ENCODE results near the gene NRCAM.
"Not testable (repeated sequence)": the region's sequence is repeated elsewhere in the genome, so short reads cannot be mapped to it uniquely, and the experiment has no call there.

The NRCAM gene

DNA sequence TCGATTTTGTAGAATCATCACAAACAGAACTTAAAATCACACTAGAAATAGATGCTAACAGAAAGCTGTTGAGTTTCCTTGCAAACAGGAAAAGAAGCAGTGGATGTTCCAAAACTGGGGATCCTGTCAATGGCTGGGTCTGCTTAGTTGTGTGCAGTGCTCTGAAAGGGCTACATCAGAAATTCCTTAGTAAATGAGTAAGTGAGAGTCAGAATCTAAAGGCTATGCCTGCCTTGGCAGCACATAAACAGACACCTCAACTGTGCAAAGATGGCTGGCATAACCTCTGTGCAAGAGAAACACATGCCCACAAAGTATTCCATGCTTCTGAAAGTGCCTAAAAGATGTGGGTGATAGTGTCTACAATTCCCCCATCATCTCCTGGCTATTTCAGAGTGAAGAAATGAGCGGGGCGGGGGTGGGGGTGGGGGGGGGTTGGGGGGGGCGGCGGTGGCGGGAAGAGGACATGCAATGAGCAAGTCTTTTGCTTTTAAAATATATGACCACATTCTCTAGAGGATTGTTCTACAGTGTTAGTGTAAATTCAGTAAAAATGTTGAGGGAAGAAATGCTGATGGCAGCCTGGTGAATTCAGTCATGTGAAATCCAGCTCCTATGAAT is 187.9 kb downstream of the NRCAM start:
- no peak for DNase-seq

GRCh38 chr7:108267615-108268014 is 188.6 kb downstream of the NRCAM start:
- no peak for DNase-seq

DNA sequence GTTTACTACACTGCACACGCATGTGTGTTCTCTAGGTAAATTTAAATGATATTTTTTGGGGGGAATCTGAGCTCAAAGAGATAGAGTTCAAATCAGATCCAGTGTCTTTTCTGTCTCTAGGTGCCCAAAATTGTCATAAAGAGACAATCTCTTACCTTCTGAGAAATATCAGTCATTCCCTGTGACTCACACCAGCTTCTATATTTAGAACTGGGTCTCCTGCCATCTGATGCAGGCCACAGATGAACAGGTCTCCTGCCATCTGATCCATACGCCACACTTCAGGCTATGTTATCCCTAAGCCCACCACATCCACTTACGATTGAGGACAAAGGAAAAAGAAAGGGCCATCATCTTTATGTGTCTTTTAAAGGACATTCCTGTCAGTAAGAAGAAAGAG is 189.7 kb downstream of the NRCAM start:
- no peak for DNase-seq

DNA sequence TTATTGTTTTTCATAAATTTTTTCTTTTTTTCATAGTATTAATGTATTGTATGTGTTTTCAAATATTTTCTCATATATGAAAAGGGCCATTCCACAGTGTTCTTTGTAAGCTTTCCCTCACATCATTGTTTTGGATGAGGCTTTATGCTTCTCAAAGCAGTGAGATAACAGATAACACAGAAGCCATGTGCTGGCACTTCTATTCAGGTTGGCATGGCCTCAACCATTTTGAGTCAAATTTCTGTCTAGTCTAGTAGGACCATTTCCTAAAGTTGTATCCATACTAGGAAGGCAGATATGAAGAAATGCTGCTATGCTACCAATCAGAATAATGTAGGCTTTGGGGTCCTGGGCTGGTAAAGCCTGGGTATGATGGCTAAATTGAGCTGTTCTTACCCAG is 190.2 kb downstream of the NRCAM start:
- DNase-seq = no peak

GRCh38 chr7:108265007-108265406 is 191.2 kb downstream of the NRCAM start:
- no peak for DNase-seq

DNA sequence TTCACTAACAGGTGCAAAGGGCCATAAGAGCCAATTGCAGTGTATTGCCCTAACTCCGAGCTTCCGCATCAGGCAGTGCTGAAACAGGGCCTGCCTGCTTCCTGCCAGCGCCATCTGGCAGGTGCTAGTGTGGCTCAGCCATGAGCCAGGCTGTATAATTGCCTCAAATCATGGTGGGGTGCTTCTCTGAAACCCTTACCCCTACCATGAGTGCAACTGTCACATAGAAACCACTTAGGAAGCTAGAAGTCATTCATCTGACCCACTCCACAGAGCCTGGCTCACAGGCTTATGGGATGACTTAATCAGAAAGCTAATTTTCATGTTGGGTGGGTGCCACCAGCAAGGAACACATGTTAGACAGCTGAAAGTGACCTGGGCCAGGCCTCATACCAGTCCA is 192.8 kb downstream of the NRCAM start:
- DNase-seq = no peak

DNA sequence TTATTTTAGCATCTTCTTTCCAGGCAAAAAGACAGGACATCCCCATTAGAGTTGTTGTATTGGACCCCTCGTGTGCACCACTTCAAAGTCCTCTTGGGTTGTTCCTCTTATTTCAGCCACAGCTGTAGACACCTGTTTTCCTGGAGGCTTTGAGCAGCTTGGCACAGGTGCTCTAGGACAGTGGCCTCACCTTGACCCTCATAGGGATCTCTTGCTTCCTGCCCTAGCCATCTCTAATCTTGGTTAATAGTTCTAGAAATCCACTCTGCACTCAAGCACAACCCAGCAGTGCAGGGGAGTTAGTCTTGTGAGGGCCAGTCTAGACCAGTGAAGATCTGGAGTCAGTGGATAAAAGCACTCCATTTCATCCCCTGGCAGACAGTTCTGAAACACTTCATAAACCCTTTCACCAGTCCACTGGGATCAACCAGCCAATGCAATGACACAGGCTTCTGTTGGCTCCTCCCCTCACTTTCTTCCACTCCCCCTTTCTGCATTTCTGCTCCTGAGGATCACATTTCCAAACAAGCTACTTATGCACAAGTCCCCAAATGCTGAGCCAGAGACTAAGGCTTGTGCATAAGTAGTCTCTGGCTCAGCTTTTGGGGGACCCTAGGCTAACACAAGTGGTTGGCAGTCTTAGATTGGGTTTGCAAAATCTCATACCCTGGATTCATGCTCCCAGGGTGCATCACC is 194.5 kb downstream of the NRCAM start:
- DNase-seq = no peak

GRCh38 chr7:108259447-108259846 is 196.8 kb downstream of the NRCAM start:
- not testable (repeated sequence) for DNase-seq

- DNase-seq = no peak
These were observed 198.3 kb downstream of the NRCAM start for GRCh38 chr7:108257954-108258353.

GRCh38 chr7:108254259-108254658 is 202.0 kb downstream of the NRCAM start:
- DNase-seq = no peak

DNA sequence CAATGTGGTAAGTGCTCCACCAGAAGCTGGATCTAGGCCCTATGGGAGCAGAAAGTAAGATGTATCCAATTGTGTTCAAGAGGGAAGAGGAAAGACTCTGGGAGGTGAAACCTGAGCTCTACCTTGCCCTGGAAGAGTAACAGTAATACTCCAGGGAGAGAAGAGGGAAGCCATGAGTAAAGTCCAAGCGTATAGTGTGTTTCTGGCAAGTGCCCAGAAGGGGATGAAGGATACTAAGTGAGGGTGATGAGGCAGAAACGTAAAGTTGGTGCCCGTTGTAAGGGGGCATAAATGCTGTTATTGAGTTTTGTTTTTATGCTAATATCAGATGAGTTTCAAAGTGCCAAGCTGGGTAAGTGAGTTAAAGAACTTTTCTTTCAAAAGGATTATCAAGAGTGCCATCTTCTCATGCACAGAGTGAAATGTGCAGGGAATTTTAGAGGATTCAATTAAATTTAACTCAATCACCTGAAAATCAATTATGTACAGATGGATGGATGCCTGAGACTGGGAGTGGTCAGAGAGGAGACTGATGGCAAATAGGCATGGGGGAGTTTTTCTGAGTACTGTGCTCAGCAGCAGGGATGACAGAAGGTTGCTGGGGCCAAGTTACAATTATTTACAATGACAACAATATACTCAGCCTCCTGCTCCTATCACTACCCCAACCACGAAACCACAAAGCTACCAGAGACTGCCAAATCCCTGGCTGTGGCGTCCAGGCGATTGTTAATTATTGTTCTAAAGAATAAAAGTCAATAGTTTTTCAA is 202.8 kb downstream of the NRCAM start:
- no peak for DNase-seq

GRCh38 chr7:108252177-108252576 is 204.1 kb downstream of the NRCAM start:
- DNase-seq = no peak

DNA sequence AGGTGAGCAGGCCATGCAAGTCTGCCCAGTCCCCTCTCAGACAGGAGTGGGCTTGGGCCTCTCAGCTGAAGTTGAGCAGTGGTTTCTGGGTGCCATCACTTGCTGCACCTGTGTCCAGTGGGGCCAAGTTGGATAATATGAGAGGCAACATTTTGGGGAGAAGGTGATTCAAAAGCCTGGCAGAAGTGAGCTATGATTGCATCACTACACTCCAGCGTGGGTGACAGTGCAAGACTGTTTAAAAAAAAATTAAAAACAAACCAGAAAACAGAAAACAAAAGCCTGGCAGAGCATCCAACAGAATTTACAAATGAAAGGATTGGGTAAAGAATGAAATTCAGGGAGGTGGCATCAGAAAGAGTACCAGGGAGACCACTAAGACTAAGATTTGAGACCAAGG is 204.5 kb downstream of the NRCAM start:
- DNase-seq = no peak

- no peak for DNase-seq
These were observed 206.8 kb downstream of the NRCAM start for GRCh38 chr7:108249453-108249852.

- DNase-seq = no peak
These were observed 207.4 kb downstream of the NRCAM start for GRCh38 chr7:108248821-108249220.

GRCh38 chr7:108248418-108248817 is 207.8 kb downstream of the NRCAM start:
- DNase-seq = no peak

DNA sequence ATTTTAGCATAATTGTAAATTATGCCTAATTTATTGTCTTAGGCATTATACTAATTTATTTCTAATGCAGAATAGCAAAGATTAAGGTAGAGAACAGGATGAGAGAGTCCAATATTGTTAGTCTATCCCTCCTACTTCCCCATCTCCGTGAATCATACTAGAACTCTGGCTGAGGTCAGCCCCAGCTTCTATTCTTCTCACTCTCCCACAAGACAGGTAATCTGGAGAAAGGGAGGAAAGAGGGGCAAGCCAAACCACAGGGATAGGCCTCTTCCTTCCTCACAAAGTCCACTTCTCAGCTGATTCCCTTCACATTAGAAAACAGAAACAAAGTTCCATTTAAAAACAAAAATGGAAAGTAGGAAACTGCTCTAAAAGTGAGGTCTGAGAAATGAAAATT is 208.6 kb downstream of the NRCAM start:
- DNase-seq = no peak

GRCh38 chr7:108246227-108246837 is 209.9 kb downstream of the NRCAM start:
- no peak for DNase-seq

DNA sequence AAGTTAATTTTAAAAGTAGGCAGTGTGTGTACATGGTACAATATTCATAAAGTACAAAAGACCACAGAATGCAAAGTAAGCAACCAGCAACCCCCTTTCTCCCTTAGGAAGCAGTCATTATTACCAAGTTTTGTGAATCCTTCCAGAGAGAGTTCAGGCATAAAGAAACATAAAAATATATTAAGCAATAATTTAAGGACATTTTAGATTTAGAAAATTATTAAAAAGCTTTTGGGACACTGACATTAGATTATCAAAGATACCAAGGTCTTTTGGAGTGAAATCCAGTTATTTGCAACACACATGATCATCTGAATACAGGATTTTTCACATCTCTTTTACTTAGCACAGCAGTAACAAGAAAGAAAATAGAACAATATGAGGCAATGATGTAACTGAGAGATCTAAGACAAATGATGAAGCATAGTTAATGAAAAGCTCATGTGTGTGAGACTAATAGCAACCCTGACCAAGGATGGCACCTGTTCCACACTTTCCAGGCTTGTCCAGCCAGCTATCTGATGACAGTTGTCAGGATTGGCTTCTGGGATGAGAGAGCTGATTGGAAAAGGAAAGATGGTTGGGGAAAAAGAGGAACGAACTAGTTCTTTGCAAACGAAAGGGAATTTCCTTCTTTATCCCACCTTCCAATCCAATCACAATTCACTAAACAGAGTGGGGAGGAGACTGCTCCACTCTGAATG is 210.6 kb downstream of the NRCAM start:
- no peak for DNase-seq

- no peak for DNase-seq
These were observed 212.1 kb downstream of the NRCAM start for GRCh38 chr7:108244110-108244509.

GRCh38 chr7:108239501-108240225 is 216.6 kb downstream of the NRCAM start:
- DNase-seq = no peak

- DNase-seq = no peak
These were observed 219.4 kb downstream of the NRCAM start for GRCh38 chr7:108236681-108237415.
